Activated T-helper 2 cell treated with anti-CD3 and anti-CD28 coated beads, Interferon-gamma antibody, Interleukin-2, Interleukin-4, amounts not matched to agents 10 μg/mL and 5 μg/mL and 100 μg/mL, durations not matched to agents 14 hours and 24 hours and 36 hours (primary cell): ENCODE results near the gene SF3A1. TPM values are rescaled to one million over a fixed set of nuclear protein-coding genes. Genes with fewer than 3 reads are reported as not detected.

Experiments
- DNase-seq: peaks from one replicate; pipeline ENCODE4 v3.0.0; 2021; ENCODE audit warnings: low spot score
- H3K27ac Mint-ChIP-seq: one replicate; pipeline ENCODE4 v1.8.0; 2021; ENCODE audit warnings: mixed read lengths
- H3K27me3 Mint-ChIP-seq: one replicate; pipeline ENCODE4 v1.8.0; 2021; ENCODE audit warnings: low read depth, mixed read lengths
- H3K36me3 Mint-ChIP-seq: one replicate; pipeline ENCODE4 v1.8.0; 2021; ENCODE audit warnings: low read depth, mixed read lengths
- H3K4me1 Mint-ChIP-seq: one replicate; pipeline ENCODE4 v1.8.0; 2021; ENCODE audit warnings: low read depth, mixed read lengths
- H3K4me3 Mint-ChIP-seq: one replicate; pipeline ENCODE4 v1.8.0; 2021; ENCODE audit warnings: low read depth, mild to moderate bottlenecking, moderate library complexity, mixed read lengths
- H3K9me3 Mint-ChIP-seq: one replicate; pipeline ENCODE4 v1.8.0; 2021; ENCODE audit warnings: mixed read lengths
- intact Hi-C: fragments of 100-400 bp; cut with micrococcal nuclease; formaldehyde crosslinking; loops from one replicate; pipeline ENCODE4 v1.15.1; 2023
- total RNA-seq: library from RNA; stranded (reverse); gene quantifications from 2 replicates; pipeline ENCODE4 v1.2.3, GENCODE V29; 2022

SF3A1 gene
- total RNA-seq, 1 donor from 2014 or later, result 325 TPM

DNA sequence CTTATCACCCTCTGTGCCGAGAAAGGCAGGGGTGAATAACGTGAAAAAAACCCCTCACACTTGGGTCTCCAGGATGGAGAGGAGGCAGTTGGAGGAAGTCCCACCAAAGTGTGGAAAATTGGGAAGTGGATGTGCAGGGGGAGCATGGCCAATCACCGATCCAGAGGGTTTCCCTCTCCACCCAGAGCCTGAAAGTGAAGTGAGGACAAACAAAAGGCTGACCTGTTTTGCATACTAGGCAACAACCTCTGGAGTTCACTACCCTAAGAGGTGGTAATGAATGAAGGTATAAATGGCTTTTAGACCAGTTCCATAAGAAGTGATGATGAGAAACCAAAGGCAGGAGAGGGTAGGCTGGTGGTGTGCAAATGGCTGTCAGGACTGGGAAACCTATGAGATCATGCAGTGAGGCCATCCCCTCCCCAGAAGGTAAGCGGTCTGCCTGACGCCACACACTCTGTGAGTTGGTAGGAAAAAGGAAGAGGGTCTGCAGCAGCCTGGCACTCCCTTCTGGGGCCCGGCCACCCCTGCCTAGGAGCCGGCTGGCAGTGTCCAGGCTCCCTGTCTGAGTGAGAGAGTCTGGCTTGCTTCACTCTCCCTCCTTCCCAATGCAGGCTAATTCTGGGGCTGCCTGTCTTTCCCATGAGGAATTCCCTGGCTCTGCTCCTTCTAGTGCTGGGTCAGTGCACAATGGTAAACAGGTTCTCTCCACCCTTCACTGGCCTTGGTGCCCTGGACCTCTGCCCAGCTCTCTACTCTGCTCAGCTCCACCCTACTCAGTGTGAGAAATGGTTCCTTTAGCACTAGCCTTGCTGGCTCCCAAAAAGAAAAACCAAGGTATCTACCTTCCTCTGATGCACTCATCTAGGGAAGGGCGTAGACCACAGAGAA, 45.6 kb downstream of the SF3A1 start:
- Mint-ChIP-seq H3K4me1 (peaks cover 92% of the 10 kb centered on the region), H3K4me3 (no peak overlapping the region), H3K27ac (peak overlapping the region; percentile 85), H3K36me3 (peaks cover 42% of the 10 kb centered on the region), H3K9me3 (no peaks in the 10 kb centered on the region), H3K27me3 (no peaks in the 10 kb centered on the region)
- intact Hi-C loops, result loop anchor here (10.0 kb wide), 1 partner anchor 46 kb away; the partner anchor contains the start of gene OSM
- no peak for DNase-seq

DNA sequence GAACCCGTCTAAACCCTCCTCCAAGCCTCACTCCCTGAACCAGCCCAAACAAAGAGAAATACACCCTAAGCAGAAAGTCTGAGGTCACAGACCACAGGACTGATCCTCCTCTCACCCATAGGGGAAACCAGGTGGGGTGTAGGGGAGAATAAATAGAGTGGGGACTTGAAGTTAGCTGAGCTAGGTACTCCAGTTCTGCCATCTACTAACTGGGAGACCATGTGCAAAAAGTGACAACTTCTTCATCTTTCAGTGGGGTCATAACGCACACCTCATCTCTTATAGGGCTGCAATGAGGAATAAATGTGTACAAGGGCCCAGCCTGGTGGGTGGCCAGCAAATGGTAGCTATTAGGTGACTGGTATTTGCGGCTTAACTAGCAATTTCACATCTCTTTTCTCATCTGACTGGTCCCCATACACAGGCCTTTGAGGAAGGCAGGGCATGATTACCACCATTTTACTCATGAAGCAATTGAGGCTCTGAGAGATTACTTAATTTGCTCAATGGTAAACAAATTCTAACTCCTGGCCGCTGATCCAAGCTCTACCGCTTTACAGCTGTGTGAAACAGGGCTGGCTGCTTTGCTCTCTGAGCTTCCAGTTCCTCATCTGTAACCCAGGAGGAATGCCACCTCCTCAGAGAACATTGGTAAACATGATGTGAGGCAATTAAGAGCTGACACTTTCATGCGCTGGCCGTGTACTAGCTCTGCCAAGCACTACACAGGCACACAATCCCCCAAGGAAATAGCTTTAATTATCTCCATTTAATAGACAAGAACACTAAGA, 46.5 kb downstream of the SF3A1 start:
- intact Hi-C loops, result loop anchor here (5.0 to 10.0 kb wide), 3 partner anchors 45 to 112 kb away; partner anchors contain the start of genes CCDC157, OSM and SF3A1
- H3K27ac Mint-ChIP-seq, result peak overlapping the region; percentile 85
- peaks cover 92% of the 10 kb centered on the region for H3K4me1 Mint-ChIP-seq
- peaks cover 34% of the 10 kb centered on the region for H3K36me3 Mint-ChIP-seq
- peak overlapping the region; percentile 47 for H3K4me3 Mint-ChIP-seq
- DNase-seq, result no peak
- no peaks in the 10 kb centered on the region for H3K9me3 Mint-ChIP-seq
- H3K27me3 Mint-ChIP-seq, result no peaks in the 10 kb centered on the region

DNA sequence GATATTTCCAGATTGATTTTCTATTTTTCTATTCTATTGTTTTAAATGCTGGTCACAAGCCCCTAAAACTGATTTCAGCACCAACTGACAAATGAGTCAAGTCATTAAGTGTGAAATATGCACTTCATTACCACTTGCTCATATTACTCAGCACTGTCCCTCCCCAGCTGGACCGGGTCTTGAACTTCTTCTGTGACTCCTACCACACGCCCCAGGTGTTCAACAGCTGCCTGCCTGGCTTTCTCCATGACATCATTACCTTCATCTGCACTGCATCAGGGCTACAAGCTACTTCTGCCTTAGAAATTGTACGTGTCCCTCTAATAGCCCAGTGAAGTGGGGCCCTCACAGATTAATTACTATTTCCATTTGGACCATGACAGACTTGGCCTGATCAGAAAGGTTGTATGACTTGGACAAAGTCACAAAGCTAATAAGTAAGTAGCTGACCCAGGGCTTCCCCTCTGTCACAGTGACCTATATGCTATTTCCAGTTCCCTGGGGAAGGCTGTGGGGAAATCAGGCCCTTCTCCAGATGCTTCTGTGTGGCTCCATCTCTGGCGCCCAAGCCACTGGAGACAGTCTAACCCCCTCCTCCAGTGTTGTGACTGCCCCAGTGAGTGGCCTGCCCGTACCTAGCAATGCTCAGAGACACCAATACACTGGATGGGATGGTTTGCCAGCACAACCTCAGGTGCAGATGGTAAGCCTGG, 48.0 kb downstream of the SF3A1 start:
- Mint-ChIP-seq H3K27me3 (no peaks in the 10 kb centered on the region), H3K4me1 (peaks cover 92% of the 10 kb centered on the region)
- intact Hi-C loops, result loop anchor here (5.0 kb wide), 2 partner anchors 49 to 114 kb away; partner anchors contain the start of genes CCDC157 and SF3A1

DNA sequence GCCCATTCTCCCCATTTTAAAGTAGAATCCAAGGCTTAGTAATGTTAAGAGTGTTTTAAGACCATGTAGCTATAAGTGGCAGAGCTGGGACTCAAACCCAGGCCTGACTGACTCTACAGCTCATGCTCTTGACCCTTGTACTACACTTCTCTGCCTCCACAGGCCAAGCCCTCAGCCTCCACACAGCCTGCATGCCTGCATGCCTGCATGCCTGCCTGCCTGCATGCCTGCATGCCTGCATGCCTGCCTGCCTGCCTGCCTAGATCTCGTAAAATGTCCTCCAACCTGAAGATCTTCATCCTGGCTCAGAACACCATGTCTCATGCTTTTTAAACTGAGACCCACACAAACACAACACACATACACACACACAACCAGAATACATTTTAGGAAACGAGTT, 48.6 kb downstream of the SF3A1 start:
- H3K4me1 Mint-ChIP-seq, result peaks cover 95% of the 10 kb centered on the region
- H3K27me3 Mint-ChIP-seq, result no peaks in the 10 kb centered on the region
- H3K36me3 Mint-ChIP-seq, result peaks cover 37% of the 10 kb centered on the region
- no peaks in the 10 kb centered on the region for H3K9me3 Mint-ChIP-seq
- intact Hi-C loops, result loop anchor here (5.0 kb wide), 2 partner anchors 49 to 114 kb away; partner anchors contain the start of genes CCDC157 and SF3A1
- peak overlapping the region; percentile 80 for H3K27ac Mint-ChIP-seq
- H3K4me3 Mint-ChIP-seq, result peak overlapping the region; percentile 30
- DNase-seq, result no peak

More for the DNA sequence above, 48.0 kb downstream of the SF3A1 start:
- Mint-ChIP-seq H3K27ac (peak overlapping the region; percentile 80), H3K9me3 (no peaks in the 10 kb centered on the region), H3K4me3 (peak overlapping the region; percentile 30), H3K36me3 (peaks cover 31% of the 10 kb centered on the region)
- no peak for DNase-seq

DNA sequence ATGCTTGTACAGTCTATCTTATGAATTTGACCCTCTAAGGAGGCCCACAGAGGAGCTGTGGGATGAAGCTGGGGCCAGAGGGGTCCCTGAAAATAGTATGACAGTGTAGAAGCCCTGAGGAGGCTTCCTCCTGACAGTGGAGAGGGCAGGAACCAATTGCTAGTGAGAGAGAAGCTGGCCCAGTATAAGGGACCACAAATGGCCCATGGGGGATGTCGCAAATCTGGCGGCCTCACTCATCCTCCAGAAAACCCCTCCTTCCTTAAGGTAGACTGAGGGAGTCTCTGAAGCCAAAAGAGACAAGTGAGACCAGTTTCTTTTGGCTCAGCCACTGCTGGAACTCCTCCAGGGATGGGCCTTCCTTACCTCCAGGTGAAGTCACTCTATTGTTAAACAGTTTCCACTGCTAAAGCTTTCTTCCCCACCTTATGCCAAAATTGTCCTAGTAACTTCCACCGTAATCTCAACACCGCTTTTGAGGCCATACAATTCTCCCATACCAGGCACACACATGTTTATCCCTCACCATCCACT, 49.6 kb downstream of the SF3A1 start:
- H3K4me3 Mint-ChIP-seq, result peak overlapping the region; percentile 70
- H3K36me3 Mint-ChIP-seq, result peaks cover 35% of the 10 kb centered on the region
- H3K9me3 Mint-ChIP-seq, result no peaks in the 10 kb centered on the region
- DNase-seq, result no peak
- intact Hi-C loops, result loop anchor here (5.0 kb wide), 2 partner anchors 50 to 115 kb away; partner anchors contain the start of genes CCDC157 and SF3A1
- peaks cover 95% of the 10 kb centered on the region for H3K4me1 Mint-ChIP-seq
- peak overlapping the region; percentile 87 for H3K27ac Mint-ChIP-seq
- H3K27me3 Mint-ChIP-seq, result no peaks in the 10 kb centered on the region

DNA sequence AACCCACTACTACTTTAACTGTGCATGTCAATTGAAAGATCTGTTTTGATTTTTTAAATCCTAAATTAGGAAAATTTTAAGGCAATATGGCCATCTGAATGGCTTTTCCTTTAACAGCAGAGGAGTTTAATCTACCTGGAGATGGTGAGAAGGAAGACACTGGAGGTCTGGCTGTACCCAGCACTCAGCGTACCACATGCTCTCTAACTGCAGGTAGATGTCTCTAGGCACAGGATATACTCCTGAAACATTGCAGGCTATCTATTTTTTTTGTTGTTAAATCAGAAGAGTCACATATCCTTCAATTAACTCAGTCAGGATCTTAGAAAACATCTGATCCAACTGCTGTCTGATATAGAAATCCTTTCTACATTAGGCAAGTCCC, 50.1 kb downstream of the SF3A1 start:
- peaks cover 93% of the 10 kb centered on the region for H3K4me1 Mint-ChIP-seq
- no peaks in the 10 kb centered on the region for H3K27me3 Mint-ChIP-seq
- intact Hi-C loops, result loop anchor here (1.0 to 5.0 kb wide), 3 partner anchors 20 to 116 kb away; partner anchors contain the start of genes CCDC157, SF3A1 and TBC1D10A
- peak overlapping the region; percentile 70 for H3K4me3 Mint-ChIP-seq
- no peak for DNase-seq
- no peaks in the 10 kb centered on the region for H3K9me3 Mint-ChIP-seq
- peaks cover 36% of the 10 kb centered on the region for H3K36me3 Mint-ChIP-seq
- H3K27ac Mint-ChIP-seq, result peak overlapping the region; percentile 87

DNA sequence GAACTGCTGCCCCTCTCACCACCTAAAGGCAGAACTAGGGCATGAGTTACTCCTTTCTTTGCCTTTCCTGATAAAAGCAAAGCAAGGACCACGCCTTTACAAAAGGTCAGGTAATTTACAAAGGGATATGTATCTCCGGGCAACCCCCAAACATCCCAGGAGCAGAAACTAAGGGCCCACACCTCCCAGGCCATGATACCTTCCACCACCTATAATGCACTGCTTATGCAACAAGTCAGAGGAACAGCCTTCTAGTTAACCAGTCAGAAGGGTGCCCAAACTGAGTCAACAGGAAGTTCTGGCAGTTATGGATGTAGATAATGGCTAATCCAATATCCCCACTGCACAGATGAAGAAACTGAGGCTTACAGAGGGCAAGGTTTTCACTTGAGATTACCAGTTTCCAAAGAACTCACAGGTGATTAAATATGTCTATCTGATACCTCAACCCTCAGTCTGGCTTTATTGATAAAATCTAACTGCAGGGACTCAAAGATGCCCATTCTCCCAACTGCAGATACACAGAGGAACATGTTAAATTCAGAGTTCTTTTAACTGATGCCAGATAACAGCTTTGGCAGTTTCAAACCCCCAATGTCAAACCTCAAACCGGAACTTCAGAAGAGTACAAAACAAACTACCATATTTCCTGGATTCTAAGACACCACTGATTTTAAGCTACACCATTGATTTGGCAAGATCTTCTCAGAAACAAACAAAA, 50.6 kb downstream of the SF3A1 start:
- Mint-ChIP-seq H3K36me3 (peaks cover 42% of the 10 kb centered on the region), H3K4me3 (peak overlapping the region; percentile 70), H3K27ac (peak overlapping the region; percentile 87), H3K9me3 (no peaks in the 10 kb centered on the region), H3K27me3 (no peaks in the 10 kb centered on the region), H3K4me1 (peaks cover 92% of the 10 kb centered on the region)
- intact Hi-C loops, result loop anchor here (1.0 to 5.0 kb wide), 4 partner anchors 17 to 116 kb away; partner anchors contain the start of genes CASTOR1, CCDC157, SF3A1 and TBC1D10A
- DNase-seq, result peak; percentile 34

DNA sequence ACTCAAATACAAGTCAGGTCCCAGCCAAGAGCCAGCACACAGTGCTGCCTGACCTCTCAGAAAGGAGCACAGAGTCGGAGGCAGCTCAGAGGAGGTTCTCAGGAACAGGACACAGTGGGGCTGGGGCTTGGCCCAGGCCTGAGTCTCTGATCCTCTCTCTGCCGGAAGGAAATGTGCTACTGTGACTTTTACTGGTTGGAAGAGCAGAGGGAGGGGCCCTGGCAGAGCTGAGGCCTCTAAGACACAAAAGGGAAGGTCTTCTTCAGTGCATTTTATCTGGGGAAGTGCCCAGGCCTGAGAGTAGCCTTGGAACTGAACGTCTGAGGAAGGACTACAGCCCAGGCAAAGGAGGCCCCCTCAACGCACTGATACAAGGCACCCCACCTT, 51.2 kb downstream of the SF3A1 start:
- H3K9me3 Mint-ChIP-seq, result no peaks in the 10 kb centered on the region
- H3K27ac Mint-ChIP-seq, result peak overlapping the region; percentile 87
- peaks cover 89% of the 10 kb centered on the region for H3K4me1 Mint-ChIP-seq
- H3K36me3 Mint-ChIP-seq, result peaks cover 42% of the 10 kb centered on the region
- peak; percentile 65 for DNase-seq
- H3K27me3 Mint-ChIP-seq, result no peaks in the 10 kb centered on the region
- peak overlapping the region; percentile 70 for H3K4me3 Mint-ChIP-seq
- intact Hi-C loops, result loop anchor here (1.0 to 5.0 kb wide), 3 partner anchors 16 to 117 kb away; partner anchors contain the start of genes CASTOR1, CCDC157 and SF3A1

DNA sequence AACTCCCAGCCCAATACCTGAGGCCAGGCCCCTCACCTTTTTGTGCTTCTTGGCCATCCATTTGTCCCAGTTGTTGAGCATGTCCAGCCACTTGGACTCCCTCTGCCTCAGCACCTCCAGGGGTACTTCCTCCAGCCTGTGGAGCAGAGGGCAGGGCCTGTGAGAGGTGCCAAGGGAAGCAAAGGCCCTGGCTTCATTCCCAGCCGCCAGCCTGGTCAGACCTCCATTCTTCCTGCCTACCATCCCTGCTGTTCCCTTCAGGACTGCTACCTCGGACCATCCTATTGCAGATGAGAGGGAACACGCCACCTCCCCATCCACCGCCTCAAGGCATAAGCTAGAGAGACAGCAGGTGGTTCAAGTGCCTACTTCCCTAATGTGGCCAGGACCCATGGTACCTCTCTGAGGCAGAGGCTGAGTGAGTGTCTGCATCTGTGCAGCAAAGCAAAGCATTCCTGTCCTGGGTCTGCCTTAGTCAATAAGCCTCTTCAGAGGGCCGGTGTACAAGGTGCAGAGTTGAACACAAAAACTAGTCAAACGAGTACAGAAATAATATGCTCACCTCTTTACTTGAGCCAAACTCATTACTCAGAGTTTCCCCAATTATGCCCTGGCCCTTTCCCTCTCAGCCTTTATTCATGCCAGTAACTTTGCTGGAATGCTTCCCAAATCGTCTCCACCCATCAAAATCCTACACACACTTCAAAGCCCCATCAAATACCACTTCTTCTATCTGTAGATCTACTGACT, 52.0 kb downstream of the SF3A1 start:
- no peaks in the 10 kb centered on the region for H3K9me3 Mint-ChIP-seq
- peak overlapping the region; percentile 87 for H3K27ac Mint-ChIP-seq
- H3K36me3 Mint-ChIP-seq, result peaks cover 40% of the 10 kb centered on the region
- intact Hi-C loops, result loop anchor here (1.0 to 5.0 kb wide), 3 partner anchors 15 to 118 kb away; partner anchors contain the start of genes CASTOR1, CCDC157 and SF3A1
- H3K4me3 Mint-ChIP-seq, result peak overlapping the region; percentile 70
- peaks cover 81% of the 10 kb centered on the region for H3K4me1 Mint-ChIP-seq
- no peaks in the 10 kb centered on the region for H3K27me3 Mint-ChIP-seq
- no peak for DNase-seq

DNA sequence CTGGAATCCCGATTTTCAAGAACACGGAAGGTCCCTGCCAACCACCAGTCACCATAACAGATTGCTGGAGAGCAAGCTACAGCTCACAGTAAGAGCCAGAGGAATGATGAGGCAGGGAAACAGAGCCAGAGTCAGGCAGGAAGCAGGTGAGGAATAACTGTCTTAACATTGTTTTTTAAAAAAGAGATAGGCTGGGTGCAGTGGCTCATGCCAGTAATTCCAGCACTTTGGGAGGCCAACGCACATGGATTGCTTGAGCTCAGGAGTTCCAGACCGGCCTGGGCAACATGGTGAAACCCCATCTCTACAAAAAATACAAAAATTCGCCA, 53.9 kb downstream of the SF3A1 start:
- H3K4me3 Mint-ChIP-seq, result peak overlapping the region; percentile 4
- peaks cover 55% of the 10 kb centered on the region for H3K36me3 Mint-ChIP-seq
- peak overlapping the region; percentile 90 for H3K27ac Mint-ChIP-seq
- DNase-seq, result no peak
- peaks cover 69% of the 10 kb centered on the region for H3K4me1 Mint-ChIP-seq
- no peaks in the 10 kb centered on the region for H3K9me3 Mint-ChIP-seq
- intact Hi-C loops, result no loop called here
- H3K27me3 Mint-ChIP-seq, result no peaks in the 10 kb centered on the region
